H9 (cell line): ENCODE measurements around the gene TRIP11. TPM values are rescaled to one million over a fixed set of nuclear protein-coding genes. Genes with fewer than 3 reads are reported as not detected.

Experiments
- DNase-seq: peaks from one replicate; pipeline ENCODE4 v3.0.0-alpha.2; 2017
- H2AFZ ChIP-seq: one replicate; pipeline ENCODE4 v1.6.1; 2013; ENCODE audit warnings: mild to moderate bottlenecking, low read length, control low read depth, moderate library complexity
- H2AK5ac ChIP-seq: 2 replicates; pipeline ENCODE4 v1.6.1; 2013; ENCODE audit warnings: low read length, control low read depth, mixed read lengths; ENCODE audit not compliant: insufficient read length
- H2BK120ac ChIP-seq: one replicate; pipeline ENCODE4 v1.6.1; 2013; ENCODE audit warnings: low read depth, mild to moderate bottlenecking, low read length, control low read depth, inconsistent platforms; ENCODE audit not compliant: poor library complexity, severe bottlenecking
- H2BK12ac ChIP-seq: 2 replicates; pipeline ENCODE4 v1.6.1; 2013; ENCODE audit warnings: low read length, control low read depth, mixed read lengths, low read depth; ENCODE audit not compliant: insufficient read length
- H2BK15ac ChIP-seq: 2 replicates; pipeline ENCODE4 v1.6.1; 2013; ENCODE audit warnings: low read depth, low read length, control low read depth
- H2BK20ac ChIP-seq: one replicate; pipeline ENCODE4 v1.6.1; 2013; ENCODE audit warnings: low read depth, mild to moderate bottlenecking, low read length, control low read depth, inconsistent platforms; ENCODE audit not compliant: poor library complexity, severe bottlenecking
- H2BK5ac ChIP-seq: 2 replicates; pipeline ENCODE4 v1.6.1; 2013; ENCODE audit warnings: low read length, control low read depth, mixed read lengths; ENCODE audit not compliant: insufficient read length
- H3K14ac ChIP-seq: 2 replicates; pipeline ENCODE4 v1.6.1; 2013; ENCODE audit warnings: low read length, control low read depth; ENCODE audit not compliant: insufficient read depth
- H3K18ac ChIP-seq: 2 replicates; pipeline ENCODE4 v1.6.1; 2013; ENCODE audit warnings: low read depth, mild to moderate bottlenecking, mixed read lengths, low read length, control low read depth; ENCODE audit not compliant: insufficient read length
- H3K23ac ChIP-seq: 2 replicates; pipeline ENCODE4 v1.6.1; 2013; ENCODE audit warnings: low read length, control low read depth, mixed read lengths, low read depth; ENCODE audit not compliant: insufficient read length
- H3K23me2 ChIP-seq: 2 replicates; pipeline ENCODE4 v1.6.1; 2013; ENCODE audit warnings: low read depth, mild to moderate bottlenecking, mixed read lengths, low read length, control low read depth; ENCODE audit not compliant: insufficient read length, poor library complexity, severe bottlenecking
- H3K27ac ChIP-seq: 2 replicates; pipeline ENCODE4 v1.5.1; 2013; ENCODE audit warnings: low read length, control low read depth, mixed read lengths, low read depth; ENCODE audit not compliant: insufficient read length
- H3K27me3 ChIP-seq: 2 replicates; pipeline ENCODE4 v1.6.1; 2013; ENCODE audit warnings: low read length, control low read depth, inconsistent platforms; ENCODE audit not compliant: insufficient read depth
- H3K4ac ChIP-seq: 2 replicates; pipeline ENCODE4 v1.6.1; 2013; ENCODE audit warnings: low read depth, mild to moderate bottlenecking, control low read depth, inconsistent platforms, low read length, moderate library complexity
- H3K4me1 ChIP-seq: 2 replicates; pipeline ENCODE4 v1.6.1; 2013; ENCODE audit warnings: low read length, control low read depth, inconsistent platforms; ENCODE audit not compliant: insufficient read depth
- H3K4me2 ChIP-seq: 2 replicates; pipeline ENCODE4 v1.6.1; 2013; ENCODE audit warnings: low read length, control low read depth, mixed read lengths; ENCODE audit not compliant: insufficient read length, insufficient read depth
- H3K56ac ChIP-seq: 2 replicates; pipeline ENCODE4 v1.6.1; 2013; ENCODE audit warnings: low read depth, mild to moderate bottlenecking, mixed read lengths, low read length, control low read depth; ENCODE audit not compliant: insufficient read length
- H3K79me1 ChIP-seq: 2 replicates; pipeline ENCODE4 v1.6.1; 2013; ENCODE audit warnings: low read depth, mild to moderate bottlenecking, moderate library complexity, low read length, control low read depth, inconsistent platforms; ENCODE audit not compliant: insufficient read depth, poor library complexity, severe bottlenecking
- H3K79me2 ChIP-seq: 2 replicates; pipeline ENCODE4 v1.6.1; 2013; ENCODE audit warnings: low read length, control low read depth, inconsistent platforms; ENCODE audit not compliant: insufficient read depth
- H3K9ac ChIP-seq: 2 replicates; pipeline ENCODE4 v1.6.1; 2013; ENCODE audit warnings: low read length, control low read depth, mixed read lengths; ENCODE audit not compliant: insufficient read length; ENCODE audit errors: extremely low read depth
- H3K9me3 ChIP-seq: one replicate; pipeline ENCODE4 v1.6.1; 2013; ENCODE audit warnings: low read depth, low read length, inconsistent platforms; ENCODE audit not compliant: control insufficient read depth
- H3T11ph ChIP-seq: one replicate; pipeline ENCODE4 v1.6.1; 2013; ENCODE audit warnings: mild to moderate bottlenecking, low read length, control low read depth, inconsistent platforms
- H4K20me1 ChIP-seq: one replicate; pipeline ENCODE4 v1.6.1; 2013; ENCODE audit not compliant: control insufficient read depth, insufficient read length, insufficient read depth
- H4K5ac ChIP-seq: 2 replicates; pipeline ENCODE4 v1.6.1; 2013; ENCODE audit warnings: low read depth, mild to moderate bottlenecking, mixed read lengths, low read length, control low read depth; ENCODE audit not compliant: insufficient read length
- H4K8ac ChIP-seq: replicated peaks from 2 replicates; pipeline ENCODE4 v1.6.1; 2013; ENCODE audit warnings: low read length, control low read depth, mixed read lengths, low read depth; ENCODE audit not compliant: insufficient read length
- H4K91ac ChIP-seq: 2 replicates; pipeline ENCODE4 v1.6.1; 2013; ENCODE audit warnings: low read depth, mild to moderate bottlenecking, moderate library complexity, mixed read lengths, low read length, control low read depth; ENCODE audit not compliant: insufficient read length
- H3K27ac Mint-ChIP-seq, 3 experiments: 2 replicates in 2 of 3; 3 replicates in 1 of 3; pipeline ENCODE4 v1.8.0; 2020 to 2021; ENCODE audit warnings: mixed read lengths in 3 of 3, mild to moderate bottlenecking in 1 of 3, moderate library complexity in 1 of 3
- H3K27me3 Mint-ChIP-seq: 2 replicates; pipeline ENCODE4 v1.8.0; 2021; ENCODE audit warnings: low read depth, mild to moderate bottlenecking, moderate library complexity, mixed read lengths
- H3K36me3 Mint-ChIP-seq, 3 experiments: 2 replicates in 2 of 3; 3 replicates in 1 of 3; pipeline ENCODE4 v1.8.0; 2020 to 2021; ENCODE audit warnings: low read depth in 3 of 3, mixed read lengths in 3 of 3; ENCODE audit not compliant: insufficient read depth in 1 of 3
- H3K4me1 Mint-ChIP-seq, 2 experiments: 2 replicates each; pipeline ENCODE4 v1.8.0; 2020; ENCODE audit warnings: mixed read lengths in 2 of 2
- H3K4me3 Mint-ChIP-seq, 2 experiments: 2 replicates in 1 of 2; 3 replicates in 1 of 2; pipeline ENCODE4 v1.8.0; 2020 to 2021; ENCODE audit warnings: mild to moderate bottlenecking in 2 of 2, mixed read lengths in 2 of 2, moderate library complexity in 1 of 2
- H3K9me3 Mint-ChIP-seq, 2 experiments: 2 replicates in 1 of 2; 3 replicates in 1 of 2; pipeline ENCODE4 v1.8.0; 2020; ENCODE audit warnings: mild to moderate bottlenecking in 2 of 2, mixed read lengths in 2 of 2, moderate library complexity in 1 of 2
- CTCF ChIP-seq: fragments of 200-600 bp; sonication (generic); conservative IDR thresholded peaks from 3 replicates; pipeline ENCODE4 v1.8.0; 2021; ENCODE audit warnings: antibody characterized with exemption, mild to moderate bottlenecking
- WGBS: extraction: QIAGEN DNeasy Blood & Tissue Kit; methylation state at CpG from one replicate; pipeline ENCODE4 v1.1.7; 2013; ENCODE audit warnings: missing lambda C conversion rate, low lambda C conversion rate, mixed read lengths; ENCODE audit not compliant: insufficient read length; ENCODE audit errors: extremely low coverage; 5-methylcytosine and 5-hydroxymethylcytosine counted together
- total RNA-seq: library from RNA; stranded (reverse); gene quantifications from 2 replicates; pipeline ENCODE4 v1.2.1, GENCODE V29; 2021

TRIP11 gene
- total RNA-seq, 1 experiment from 2014 or later, result 33.5 TPM

DNA sequence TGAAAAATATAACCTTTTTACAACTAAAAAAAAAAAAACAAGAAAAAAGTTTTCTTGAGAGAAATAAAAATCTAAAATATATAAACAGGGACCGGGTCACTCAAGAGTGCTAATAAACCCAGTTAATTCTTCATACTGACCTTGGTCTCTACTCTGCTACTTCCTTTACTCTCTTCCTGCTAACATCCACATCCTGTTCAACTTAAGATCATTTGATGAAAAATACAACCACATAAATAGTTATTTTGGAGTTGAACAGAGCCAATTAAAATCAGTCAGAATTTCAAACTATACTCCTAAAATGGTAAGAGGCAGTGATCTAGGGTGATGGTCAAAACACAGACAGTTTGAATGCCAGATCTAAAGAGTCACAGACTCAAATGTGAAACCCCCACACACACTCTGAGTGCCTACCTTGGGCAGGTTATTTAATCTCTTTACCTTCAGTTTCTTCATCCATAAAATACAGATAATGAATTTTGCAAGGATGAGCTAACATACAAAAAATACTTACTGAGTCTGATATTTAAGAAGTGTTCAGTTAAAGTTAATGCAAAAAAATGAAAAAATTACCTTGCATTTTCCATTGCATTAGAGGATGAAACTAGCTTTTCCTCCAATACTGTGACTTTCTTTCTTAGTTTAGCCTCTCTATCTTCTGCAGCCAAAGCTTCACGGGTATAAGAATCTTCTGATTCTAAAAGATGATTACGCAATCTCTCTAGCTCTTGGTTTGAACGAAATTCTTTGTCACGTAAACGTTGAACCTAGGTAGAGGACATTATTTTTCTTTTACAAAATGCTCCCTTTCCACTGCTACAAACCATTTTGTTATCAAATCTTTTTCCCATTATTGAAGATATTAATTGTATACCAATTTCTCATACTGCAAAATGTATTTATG is 40.9 kb downstream of the TRIP11 start:
- Histone ChIP-seq H3T11ph (no peak overlapping the region), H3K79me2 (no peaks in the 10 kb centered on the region), H3K27ac (no peak overlapping the region), H3K56ac (no peak overlapping the region), H2BK12ac (no peak overlapping the region), H3K4me2 (no peak overlapping the region), H3K14ac (no peak overlapping the region), H2BK15ac (no peak overlapping the region), H2AK5ac (no peak overlapping the region), H3K9ac (no peak overlapping the region), H3K23me2 (no peaks in the 10 kb centered on the region), H3K27me3 (no peaks in the 10 kb centered on the region), H2BK5ac (no peak overlapping the region), H3K18ac (no peak overlapping the region), H3K23ac (no peak overlapping the region), H3K4me1 (no peaks in the 10 kb centered on the region), H4K5ac (no peak overlapping the region), H2AFZ (no peak overlapping the region), H3K4ac (no peak overlapping the region), H2BK20ac (no peak overlapping the region), H4K8ac (no peak overlapping the region), H3K9me3 (no peaks in the 10 kb centered on the region), H4K20me1 (no peaks in the 10 kb centered on the region), H2BK120ac (no peak overlapping the region), H4K91ac (no peak overlapping the region), H3K79me1 (no peaks in the 10 kb centered on the region)
- Mint-ChIP-seq H3K36me3 (peaks cover 1 to 36% (median 19%) of the 10 kb centered on the region in 3 experiments; a peak in 4 of 7 replicates), H3K9me3 (no peaks in the 10 kb centered on the region), H3K4me1 (no peaks in the 10 kb centered on the region), H3K27ac (no peak overlapping the region), H3K27me3 (no peaks in the 10 kb centered on the region), H3K4me3 (no peak overlapping the region)
- no peak for DNase-seq
- no CpG with 5 or more reads among the region's 6 CpGs for WGBS
- TF ChIP-seq CTCF, result no peak
